Measurements from ENCODE around the gene TOX4.

The TOX4 gene

DNA sequence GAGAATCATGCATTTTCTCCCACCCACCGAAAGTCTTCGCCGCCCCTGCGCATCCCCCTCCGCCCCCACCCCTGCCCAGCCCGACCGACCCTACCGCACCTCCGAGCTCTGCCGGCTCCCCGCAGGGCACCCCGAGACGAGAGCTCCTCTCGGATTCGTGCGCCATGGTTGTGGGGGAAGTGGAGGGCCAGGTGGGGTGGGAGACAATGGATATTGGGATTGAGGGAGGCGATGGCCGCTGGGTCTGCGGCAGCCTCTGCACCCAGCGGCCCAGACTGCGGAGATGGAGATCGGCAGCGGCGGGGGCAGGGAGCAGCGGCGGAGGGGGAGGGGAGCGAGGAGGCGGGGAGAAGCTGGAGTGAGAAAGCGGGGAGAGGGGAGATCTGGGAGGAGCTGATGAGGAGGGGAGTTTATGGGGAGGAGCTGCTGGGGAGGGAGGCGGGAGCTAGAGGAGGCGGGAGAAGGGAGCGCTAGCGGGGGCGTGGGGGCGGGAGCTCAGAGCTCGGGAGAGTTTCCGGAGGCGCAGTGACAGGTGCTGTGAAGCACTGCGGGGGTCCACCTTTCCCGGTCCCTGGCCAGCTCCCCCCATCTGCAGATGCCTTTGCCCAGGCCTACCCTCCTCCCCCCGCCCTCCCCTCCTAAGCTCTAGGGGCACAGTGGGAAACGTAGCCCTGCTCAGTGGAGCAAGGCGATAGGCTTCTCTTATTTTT, 49.1 kb downstream of the TOX4 start, which contains the start of gene SALL2:
Gene SALL2, minus strand, starts transcription at position 385 of the 710 bp plus-strand sequence. Its CDS starts 219 bp downstream, at position 166.
- DNase-seq (ENCODE audit: low read depth in 2 of 2) = peak; percentile 9 to 74
- TF ChIP-seq, protein P1, sequence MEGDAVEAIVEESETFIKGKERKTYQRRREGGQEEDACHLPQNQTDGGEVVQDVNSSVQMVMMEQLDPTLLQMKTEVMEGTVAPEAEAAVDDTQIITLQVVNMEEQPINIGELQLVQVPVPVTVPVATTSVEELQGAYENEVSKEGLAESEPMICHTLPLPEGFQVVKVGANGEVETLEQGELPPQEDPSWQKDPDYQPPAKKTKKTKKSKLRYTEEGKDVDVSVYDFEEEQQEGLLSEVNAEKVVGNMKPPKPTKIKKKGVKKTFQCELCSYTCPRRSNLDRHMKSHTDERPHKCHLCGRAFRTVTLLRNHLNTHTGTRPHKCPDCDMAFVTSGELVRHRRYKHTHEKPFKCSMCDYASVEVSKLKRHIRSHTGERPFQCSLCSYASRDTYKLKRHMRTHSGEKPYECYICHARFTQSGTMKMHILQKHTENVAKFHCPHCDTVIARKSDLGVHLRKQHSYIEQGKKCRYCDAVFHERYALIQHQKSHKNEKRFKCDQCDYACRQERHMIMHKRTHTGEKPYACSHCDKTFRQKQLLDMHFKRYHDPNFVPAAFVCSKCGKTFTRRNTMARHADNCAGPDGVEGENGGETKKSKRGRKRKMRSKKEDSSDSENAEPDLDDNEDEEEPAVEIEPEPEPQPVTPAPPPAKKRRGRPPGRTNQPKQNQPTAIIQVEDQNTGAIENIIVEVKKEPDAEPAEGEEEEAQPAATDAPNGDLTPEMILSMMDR (IDR thresholded peaks at IDR 0.05; ENCODE audit: low read depth, low read length) = no peak
- peak within 1 kb of the TSS; percentile 59 to 73 for H3K4me3 ChIP-seq (replicated peaks in 1 of 2; ENCODE audit: low read depth in 2 of 2, low read length in 2 of 2)

DNA sequence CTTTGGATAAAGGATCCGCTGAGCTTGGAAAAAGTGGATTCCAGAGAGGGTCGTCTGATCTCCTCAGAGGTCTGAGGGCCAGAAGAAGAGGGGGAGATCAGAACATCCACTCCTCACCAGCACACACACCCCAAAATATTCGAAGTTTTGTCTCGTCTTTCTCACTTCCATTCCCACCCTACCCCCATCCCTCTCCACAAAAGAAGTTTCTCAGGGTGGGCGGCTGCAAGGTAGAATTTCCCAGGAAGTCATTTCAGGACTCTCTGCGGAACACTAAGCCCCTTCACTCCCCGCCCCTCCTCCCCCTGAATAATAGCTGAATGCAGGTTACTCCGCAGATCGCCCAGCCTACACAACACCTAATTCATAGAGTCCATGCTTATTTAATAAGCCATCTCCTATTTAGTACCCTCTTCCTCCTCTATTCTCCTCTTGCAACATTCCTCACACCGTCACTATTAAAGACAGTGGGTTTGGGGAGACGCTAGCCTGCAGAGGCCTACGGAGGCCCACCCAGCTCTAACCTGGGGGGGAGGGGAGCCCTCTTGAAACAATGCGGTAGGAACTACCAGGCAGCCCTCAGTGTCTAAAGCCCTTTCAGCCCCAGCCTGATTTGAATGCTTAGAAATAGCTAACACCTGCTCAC, 49.8 kb downstream of the TOX4 start:
- no peak for DNase-seq (ENCODE audit: low read depth in 2 of 2)
- TF ChIP-seq, protein P1 (IDR thresholded peaks at IDR 0.05; ENCODE audit: low read depth, low read length) = no peak
- H3K4me3 ChIP-seq (replicated peaks in 1 of 2; ENCODE audit: low read depth in 2 of 2, low read length in 2 of 2) = peak overlapping the region; percentile 59 to 73

DNA sequence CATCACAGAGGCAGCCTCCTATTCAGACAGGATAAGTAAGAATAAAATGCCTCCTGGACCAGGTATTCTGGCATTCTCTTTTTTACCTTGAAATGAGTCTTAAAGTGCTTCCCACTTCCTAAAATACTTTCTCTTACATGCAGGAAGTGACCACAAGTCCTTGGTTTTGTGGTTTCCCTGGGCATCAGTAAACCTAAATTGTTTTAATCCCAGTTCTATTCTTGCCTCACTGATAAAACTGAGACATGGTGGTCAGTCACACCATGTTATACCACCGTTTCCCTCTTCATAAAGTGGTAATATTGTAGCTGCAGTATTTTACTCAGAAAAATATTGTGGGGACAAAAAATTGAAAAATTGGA, 50.3 kb downstream of the TOX4 start:
- no peak for DNase-seq (ENCODE audit: low read depth in 2 of 2)
- TF ChIP-seq, protein P1 (IDR thresholded peaks at IDR 0.05; ENCODE audit: low read depth, low read length) = no peak
- H3K4me3 ChIP-seq (replicated peaks in 1 of 2; ENCODE audit: low read depth in 2 of 2, low read length in 2 of 2) = no peak overlapping the region

DNA sequence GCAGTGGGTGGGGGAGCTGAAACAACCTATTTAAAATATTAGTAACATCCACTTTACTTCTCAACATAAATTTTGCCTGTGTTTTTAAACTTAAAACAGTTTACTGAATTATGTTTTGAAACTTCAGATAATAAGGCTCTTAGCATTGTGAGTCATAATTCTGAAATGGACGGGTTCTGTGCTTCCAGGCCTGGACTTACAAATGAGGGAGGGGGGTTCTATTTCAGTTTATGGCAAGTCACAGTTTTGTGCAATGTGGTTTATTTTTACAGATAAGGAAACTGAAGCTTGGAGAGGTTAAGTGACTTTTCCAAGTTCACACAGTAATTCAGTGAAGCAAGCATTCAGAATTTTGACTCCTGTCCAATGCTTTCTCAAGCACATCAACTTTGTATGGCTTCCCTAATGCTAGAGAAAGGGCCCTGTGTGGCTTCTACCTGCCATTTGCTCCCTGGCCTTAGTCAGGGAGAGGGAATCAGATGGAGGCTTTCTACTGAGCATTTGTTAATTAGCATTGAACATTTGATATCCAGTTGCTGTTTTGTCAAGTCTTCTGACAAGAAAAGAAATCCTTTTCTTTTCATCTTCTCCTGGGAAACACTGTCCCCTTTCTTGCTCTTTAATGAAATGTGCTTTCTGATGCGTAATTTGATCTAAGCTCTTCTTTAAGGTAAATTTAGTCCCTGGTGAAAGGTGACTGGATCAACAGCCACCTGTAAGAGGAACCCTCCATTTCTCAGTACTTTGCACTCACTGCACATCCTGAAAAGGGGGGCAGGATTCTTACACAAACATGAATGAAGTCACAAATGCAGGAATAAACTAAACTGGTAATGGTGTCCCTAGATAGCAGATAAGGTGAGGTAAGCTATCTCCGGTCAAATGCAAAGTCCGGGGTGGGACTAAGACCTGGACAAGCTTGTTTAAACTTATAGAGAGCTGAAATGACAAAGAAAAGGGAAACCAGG, 51.7 kb downstream of the TOX4 start:
- H3K4me3 ChIP-seq (replicated peaks in 1 of 2; ENCODE audit: low read depth in 2 of 2, low read length in 2 of 2) = no peak overlapping the region
- TF ChIP-seq, protein P1 (IDR thresholded peaks at IDR 0.05; ENCODE audit: low read depth, low read length) = no peak
- peak; percentile 30 to 71 for DNase-seq (ENCODE audit: low read depth in 2 of 2)

DNA sequence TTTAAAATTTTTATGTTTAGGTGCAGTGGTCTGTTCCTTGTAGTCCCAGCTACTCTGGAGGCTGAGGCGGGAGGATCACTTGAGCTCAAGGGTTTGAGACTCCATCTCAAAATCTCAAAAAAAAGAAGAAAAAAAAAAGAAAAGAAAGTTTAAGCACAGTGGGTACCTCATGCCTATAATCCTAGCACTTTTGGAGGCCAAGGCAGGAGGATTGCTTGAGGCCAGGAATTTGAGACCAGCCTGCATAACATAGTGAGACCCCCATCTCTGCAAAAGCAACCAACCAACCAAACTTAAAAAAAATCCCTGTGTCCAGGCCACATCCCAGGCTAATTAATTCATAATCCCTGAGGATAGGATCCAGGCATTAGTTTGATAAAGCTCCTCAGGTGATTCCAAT, 52.5 kb downstream of the TOX4 start:
- TF ChIP-seq, protein P1 (IDR thresholded peaks at IDR 0.05; ENCODE audit: low read depth, low read length) = no peak

DNA sequence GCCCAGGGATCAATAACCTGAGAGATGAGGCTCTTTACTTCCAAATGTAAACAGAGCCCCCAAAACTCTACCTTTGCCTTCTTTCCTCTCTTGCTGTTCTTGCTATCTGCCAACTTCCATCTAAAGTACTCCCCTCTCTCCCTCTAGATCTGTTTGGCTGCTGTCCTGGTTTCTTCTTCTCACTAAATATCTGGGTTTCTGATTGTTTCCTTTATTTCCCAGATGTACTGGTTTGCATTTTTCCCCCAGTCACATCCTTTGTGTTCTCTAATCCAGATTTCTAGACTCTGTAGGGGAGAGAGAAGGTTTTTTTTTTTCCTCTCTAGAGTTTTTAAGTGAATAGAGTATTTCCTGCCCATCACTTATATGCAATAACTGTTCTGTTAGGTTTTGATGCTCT, 56.3 kb downstream of the TOX4 start:
- H3K4me3 ChIP-seq (replicated peaks in 1 of 2; ENCODE audit: low read depth in 2 of 2, low read length in 2 of 2) = no peak overlapping the region
- no peak for DNase-seq (ENCODE audit: low read depth in 2 of 2)
- TF ChIP-seq, protein P1 (IDR thresholded peaks at IDR 0.05; ENCODE audit: low read depth, low read length) = no peak

More for the DNA sequence above, 52.5 kb downstream of the TOX4 start:
- DNase-seq (ENCODE audit: low read depth in 2 of 2) = no peak
- no peak overlapping the region for H3K4me3 ChIP-seq (replicated peaks in 1 of 2; ENCODE audit: low read depth in 2 of 2, low read length in 2 of 2)

Measured in cardiac fibroblast (primary cell).